Thoracic aorta (tissue), 2 donors: ENCODE data around the gene FAT2. TPM values are rescaled to one million over a fixed set of nuclear protein-coding genes. Genes with fewer than 3 reads are reported as not detected.

ENCODE experiments used
- ATAC-seq: fragments of 150-250 bp; one replicate; pipeline ENCODE4 v1.8.0; 2017; ENCODE audit warnings: low read depth; ENCODE audit not compliant: insufficient number of reproducible peaks, low FRiP score
- DNase-seq: peaks from one replicate; pipeline ENCODE4 v3.0.0-alpha.2; 2020; ENCODE audit warnings: low spot score
- H3K27ac ChIP-seq, 2 donors: fragments of 200-600 bp; sonication (generic); 1 replicate in 1 of 2; 2 replicates in 1 of 2; pipeline ENCODE4 v1.5.1; 2016; ENCODE audit warnings: mild to moderate bottlenecking in 2 of 2, moderate library complexity in 2 of 2
- H3K27me3 ChIP-seq: fragments of 200-600 bp; sonication (generic); replicated peaks from 2 replicates; pipeline ENCODE4 v1.6.0; 2016; ENCODE audit warnings: mild to moderate bottlenecking; ENCODE audit not compliant: insufficient read depth
- H3K36me3 ChIP-seq: fragments of 200-600 bp; sonication (generic); one replicate; pipeline ENCODE4 v1.5.1; 2016
- H3K4me1 ChIP-seq, 2 donors: fragments of 200-600 bp; sonication (generic); 1 replicate in 1 of 2; 2 replicates in 1 of 2; pipeline versions ENCODE4 v1.5.1 to v1.6.0; 2016; ENCODE audit warnings: low read depth in 2 of 2, mild to moderate bottlenecking in 1 of 2; ENCODE audit not compliant: control insufficient read depth in 1 of 2
- H3K4me3 ChIP-seq: fragments of 200-600 bp; sonication (generic); 2 replicates; pipeline ENCODE4 v1.5.1; 2016; ENCODE audit warnings: mild to moderate bottlenecking
- H3K9me3 ChIP-seq: fragments of 200-600 bp; sonication (generic); 2 replicates; pipeline ENCODE4 v1.5.1; 2016
- total RNA-seq, 2 donors: library from RNA; depleted of rRNA; stranded (reverse); fragments of >200 nt; gene quantifications; one replicate each; pipeline versions ENCODE4 v1.1.0 to v1.2.3, GENCODE V29; 2016
- TF ChIP-seq, protein P1 (sequence below): fragments of 200-600 bp; sonication (generic); IDR thresholded peaks from one replicate; pipeline ENCODE4 v1.5.1; 2019; ENCODE audit warnings: antibody characterized with exemption

The FAT2 gene
- total RNA-seq, 2 donors from 2014 or later: 0.14 TPM; not detected in 1

DNA sequence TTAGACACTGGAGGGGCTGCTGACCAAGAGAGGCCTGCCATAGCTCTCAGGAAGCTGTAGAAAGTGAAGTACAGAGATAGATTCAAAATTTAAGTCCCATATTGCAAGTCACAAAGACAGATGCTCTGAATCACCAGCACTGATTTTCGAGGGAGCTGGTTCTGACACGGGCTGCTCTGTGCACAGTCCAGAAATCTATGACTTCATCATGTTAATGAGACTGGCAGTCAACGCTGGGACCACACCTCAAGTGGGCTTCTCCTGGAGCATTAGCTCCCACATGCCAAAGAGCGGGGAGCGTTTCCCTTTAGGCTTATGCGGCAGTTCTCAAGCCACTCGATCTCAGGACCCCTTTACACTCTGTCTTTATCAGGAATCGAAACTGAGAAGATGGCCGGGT is 34.2 kb upstream of the FAT2 start:
- Histone ChIP-seq H3K4me3 (no peak overlapping the region), H3K27me3 (no peaks in the 10 kb centered on the region), H3K36me3 (no peaks in the 10 kb centered on the region), H3K27ac (no peak overlapping the region), H3K9me3 (no peaks in the 10 kb centered on the region), H3K4me1 (no peaks in the 10 kb centered on the region)
- DNase-seq (no peak), ATAC-seq (no peak)
- TF ChIP-seq, protein P1, sequence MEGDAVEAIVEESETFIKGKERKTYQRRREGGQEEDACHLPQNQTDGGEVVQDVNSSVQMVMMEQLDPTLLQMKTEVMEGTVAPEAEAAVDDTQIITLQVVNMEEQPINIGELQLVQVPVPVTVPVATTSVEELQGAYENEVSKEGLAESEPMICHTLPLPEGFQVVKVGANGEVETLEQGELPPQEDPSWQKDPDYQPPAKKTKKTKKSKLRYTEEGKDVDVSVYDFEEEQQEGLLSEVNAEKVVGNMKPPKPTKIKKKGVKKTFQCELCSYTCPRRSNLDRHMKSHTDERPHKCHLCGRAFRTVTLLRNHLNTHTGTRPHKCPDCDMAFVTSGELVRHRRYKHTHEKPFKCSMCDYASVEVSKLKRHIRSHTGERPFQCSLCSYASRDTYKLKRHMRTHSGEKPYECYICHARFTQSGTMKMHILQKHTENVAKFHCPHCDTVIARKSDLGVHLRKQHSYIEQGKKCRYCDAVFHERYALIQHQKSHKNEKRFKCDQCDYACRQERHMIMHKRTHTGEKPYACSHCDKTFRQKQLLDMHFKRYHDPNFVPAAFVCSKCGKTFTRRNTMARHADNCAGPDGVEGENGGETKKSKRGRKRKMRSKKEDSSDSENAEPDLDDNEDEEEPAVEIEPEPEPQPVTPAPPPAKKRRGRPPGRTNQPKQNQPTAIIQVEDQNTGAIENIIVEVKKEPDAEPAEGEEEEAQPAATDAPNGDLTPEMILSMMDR: no peak

DNA sequence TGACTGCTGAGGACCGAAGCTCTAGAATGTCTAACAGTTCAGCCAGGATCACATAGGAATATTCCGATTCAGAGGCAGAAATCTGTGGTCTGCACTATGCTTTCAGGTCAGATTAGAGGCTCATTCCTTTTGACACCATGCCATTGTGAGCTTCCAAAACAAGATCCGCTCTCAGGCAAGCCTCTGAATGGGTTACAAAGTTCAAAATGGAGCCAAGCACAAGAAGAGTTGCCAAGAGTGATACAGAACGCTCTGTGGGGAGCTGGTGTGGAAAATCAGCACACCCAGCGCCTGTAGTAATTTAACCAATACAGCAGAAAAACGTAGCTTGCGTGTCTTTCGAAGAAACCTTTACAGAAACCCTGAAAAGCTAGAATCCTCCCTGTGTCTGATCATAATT is 33.3 kb upstream of the FAT2 start:
- Histone ChIP-seq H3K4me3 (no peak overlapping the region), H3K27me3 (no peaks in the 10 kb centered on the region), H3K9me3 (no peaks in the 10 kb centered on the region), H3K27ac (no peak overlapping the region), H3K4me1 (no peaks in the 10 kb centered on the region), H3K36me3 (no peaks in the 10 kb centered on the region)
- no peak for DNase-seq
- TF ChIP-seq, protein P1: no peak
- no peak for ATAC-seq

DNA sequence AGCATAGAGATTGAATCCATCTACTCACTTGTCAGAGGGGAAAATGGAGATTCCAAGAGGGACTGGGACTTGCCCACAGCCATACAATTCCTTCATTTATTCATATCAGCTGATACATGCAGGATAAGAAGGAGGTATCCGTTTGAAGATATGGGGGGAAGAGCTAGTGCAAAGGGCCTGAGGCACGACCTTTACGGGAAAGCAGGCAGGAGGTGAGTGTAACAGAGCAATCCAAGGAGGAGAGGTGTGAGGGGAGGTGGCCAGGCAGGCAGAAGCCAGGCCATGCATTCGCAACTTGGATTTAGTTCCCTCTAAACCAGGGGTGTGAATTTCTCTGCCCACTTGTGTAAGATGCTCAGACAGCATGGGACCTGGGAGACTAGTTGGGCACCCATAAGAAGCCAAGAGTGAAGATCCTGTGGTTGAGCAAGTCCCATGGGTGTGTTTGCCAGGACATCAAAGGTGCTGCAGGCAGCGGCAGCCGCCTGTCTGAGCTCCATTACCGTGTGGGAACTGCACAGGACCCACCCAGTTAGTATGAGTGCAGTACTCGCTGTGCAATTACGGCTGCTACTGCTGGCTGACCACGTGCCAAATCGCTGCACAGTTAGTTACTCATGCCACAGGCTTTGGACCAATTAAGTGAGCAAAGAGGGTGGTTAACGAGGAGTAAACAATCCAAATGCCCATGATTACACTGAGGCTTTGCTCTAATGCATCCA is 31.4 kb upstream of the FAT2 start:
- Histone ChIP-seq H3K27ac (no peak overlapping the region), H3K9me3 (no peaks in the 10 kb centered on the region), H3K4me1 (no peaks in the 10 kb centered on the region), H3K27me3 (no peaks in the 10 kb centered on the region), H3K36me3 (no peaks in the 10 kb centered on the region), H3K4me3 (no peak overlapping the region)
- TF ChIP-seq, protein P1: no peak
- ATAC-seq (no peak), DNase-seq (no peak)

DNA sequence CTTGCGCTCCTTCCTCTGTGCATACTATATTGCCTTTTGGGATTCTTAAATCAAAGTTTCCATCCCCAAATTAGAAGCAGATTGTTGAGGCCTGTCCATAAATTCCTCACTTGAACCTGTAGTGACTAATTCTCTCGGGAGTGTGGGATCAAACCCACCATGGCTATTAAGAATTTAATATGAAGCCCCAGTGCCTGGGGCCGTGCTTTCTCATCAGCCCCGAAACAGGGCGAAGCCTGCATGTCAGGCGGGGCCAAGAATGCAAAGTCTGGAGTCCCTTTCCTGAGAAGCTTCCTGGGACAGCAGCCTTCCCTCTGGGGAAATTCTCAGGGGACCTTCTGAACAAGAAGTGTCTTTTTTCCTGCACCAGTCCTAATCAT is 29.3 kb upstream of the FAT2 start:
- ATAC-seq: no peak
- H3K4me3 ChIP-seq: no peak overlapping the region
- no peaks in the 10 kb centered on the region for H3K36me3 ChIP-seq
- TF ChIP-seq, protein P1: no peak
- H3K4me1 ChIP-seq: no peaks in the 10 kb centered on the region
- DNase-seq: no peak
- no peak overlapping the region for H3K27ac ChIP-seq
- H3K27me3 ChIP-seq: no peaks in the 10 kb centered on the region
- H3K9me3 ChIP-seq: no peaks in the 10 kb centered on the region

DNA sequence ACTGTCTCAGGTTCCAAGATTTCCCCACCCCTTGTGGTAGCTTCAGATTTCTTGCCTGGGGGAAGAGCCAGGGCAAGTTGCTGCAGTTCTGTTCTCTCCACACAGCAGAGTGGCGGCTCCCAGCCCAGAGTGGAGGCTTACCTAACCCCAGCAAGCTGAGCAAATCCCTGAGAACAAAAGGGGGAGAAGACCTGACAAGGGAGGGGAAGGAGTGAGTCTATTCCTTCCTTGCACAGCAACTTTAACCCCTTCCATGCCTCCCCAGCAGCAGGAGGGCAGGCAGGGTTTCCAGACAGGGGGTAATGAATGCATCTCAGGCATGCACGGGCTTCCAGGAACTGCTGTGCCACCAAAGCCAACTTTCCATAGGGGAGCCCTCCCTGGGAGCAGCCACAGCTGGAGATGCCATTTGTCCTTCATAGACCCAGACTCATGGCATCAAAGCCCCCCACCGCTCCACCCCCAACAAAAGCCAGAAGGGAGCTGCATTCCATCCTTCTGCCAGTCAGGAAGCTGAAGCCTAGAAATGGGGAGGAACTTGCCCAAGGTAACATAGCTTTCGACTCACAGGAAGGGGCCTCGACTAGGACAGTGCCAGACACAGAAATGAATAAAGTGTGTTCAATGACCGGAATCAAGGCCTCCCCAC is 28.8 kb upstream of the FAT2 start:
- Histone ChIP-seq H3K36me3 (no peaks in the 10 kb centered on the region), H3K4me1 (no peaks in the 10 kb centered on the region), H3K9me3 (no peaks in the 10 kb centered on the region), H3K4me3 (no peak overlapping the region), H3K27me3 (no peaks in the 10 kb centered on the region), H3K27ac (no peak overlapping the region)
- ATAC-seq (no peak), DNase-seq (no peak)
- TF ChIP-seq, protein P1: no peak
